ENCODE measurements around the gene LMAN2L.

DNA sequence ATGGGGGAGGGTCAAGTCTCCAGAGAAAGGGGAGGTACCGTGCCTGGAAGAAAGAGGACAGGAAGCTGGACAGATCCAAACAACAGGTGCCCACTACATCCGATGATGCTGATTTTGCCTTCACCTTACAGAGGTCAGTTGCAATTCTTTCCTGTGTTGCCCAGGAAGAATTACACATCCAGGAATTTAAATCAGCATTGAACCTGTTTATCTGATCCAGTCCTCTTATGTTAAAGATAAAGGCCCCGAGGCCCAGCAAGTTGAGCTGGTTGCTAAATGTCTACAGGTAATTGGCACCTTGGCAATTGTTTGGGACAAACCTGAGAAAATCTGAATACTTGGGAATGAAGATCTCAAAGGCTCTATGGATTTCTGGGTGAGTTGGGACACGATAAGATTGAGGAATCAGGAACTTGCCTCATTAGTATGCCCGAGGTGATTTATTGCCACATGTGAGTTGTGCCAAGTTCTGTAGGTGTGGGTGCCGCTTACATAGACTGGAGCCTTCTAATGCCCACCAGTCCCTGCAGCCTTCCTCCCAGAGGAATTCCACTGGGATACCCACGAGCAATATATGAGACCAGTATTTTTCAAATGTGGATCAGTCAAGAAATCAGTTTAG is 13.9 kb upstream of the LMAN2L start:
- TF ChIP-seq, protein P1, sequence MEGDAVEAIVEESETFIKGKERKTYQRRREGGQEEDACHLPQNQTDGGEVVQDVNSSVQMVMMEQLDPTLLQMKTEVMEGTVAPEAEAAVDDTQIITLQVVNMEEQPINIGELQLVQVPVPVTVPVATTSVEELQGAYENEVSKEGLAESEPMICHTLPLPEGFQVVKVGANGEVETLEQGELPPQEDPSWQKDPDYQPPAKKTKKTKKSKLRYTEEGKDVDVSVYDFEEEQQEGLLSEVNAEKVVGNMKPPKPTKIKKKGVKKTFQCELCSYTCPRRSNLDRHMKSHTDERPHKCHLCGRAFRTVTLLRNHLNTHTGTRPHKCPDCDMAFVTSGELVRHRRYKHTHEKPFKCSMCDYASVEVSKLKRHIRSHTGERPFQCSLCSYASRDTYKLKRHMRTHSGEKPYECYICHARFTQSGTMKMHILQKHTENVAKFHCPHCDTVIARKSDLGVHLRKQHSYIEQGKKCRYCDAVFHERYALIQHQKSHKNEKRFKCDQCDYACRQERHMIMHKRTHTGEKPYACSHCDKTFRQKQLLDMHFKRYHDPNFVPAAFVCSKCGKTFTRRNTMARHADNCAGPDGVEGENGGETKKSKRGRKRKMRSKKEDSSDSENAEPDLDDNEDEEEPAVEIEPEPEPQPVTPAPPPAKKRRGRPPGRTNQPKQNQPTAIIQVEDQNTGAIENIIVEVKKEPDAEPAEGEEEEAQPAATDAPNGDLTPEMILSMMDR (IDR thresholded peaks at IDR 0.05) = no peak
- no peak for TF ChIP-seq POLR2A (IDR thresholded peaks at IDR 0.05)
